Naive thymus-derived CD4-positive, alpha-beta T cell (primary cell): Measurements from ENCODE around the gene RHPN2. TPM values are rescaled to one million over a fixed set of nuclear protein-coding genes. Genes with fewer than 3 reads are reported as not detected.

ENCODE experiments used
- ATAC-seq: fragments of 150-1000 bp; cut with Tn5 transposase; 2 replicates; pipeline ENCODE4 v1.10.0; 2021; ENCODE audit warnings: mild to moderate bottlenecking, moderate library complexity
- CTCF ChIA-PET: fragments of 350-600 bp; sonication (Branson Sonifier 250); formaldehyde crosslinking; loops from one replicate; lab custom pipeline; 2021; ENCODE audit warnings: antibody characterized with exemption; lab: Charles Lee
- POLR2A ChIA-PET: fragments of 350-600 bp; sonication (Branson Sonifier 250); formaldehyde crosslinking; loops from one replicate; lab custom pipeline; 2021; ENCODE audit warnings: antibody characterized with exemption, inconsistent platforms; lab: Charles Lee
- DNase-seq, 9 donors: peaks; one replicate each; pipeline versions ENCODE4 v3.0.0 to v3.0.0-alpha.2; 2020 to 2022; ENCODE audit warnings: mixed read lengths in 1 of 9
- H3K27ac ChIP-seq: one replicate; pipeline ENCODE4 v1.7.0; 2013; ENCODE audit warnings: mild to moderate bottlenecking, low read depth, low read length, moderate library complexity
- H3K27me3 ChIP-seq, 2 donors: one replicate each; pipeline ENCODE4 v1.7.0; 2013; ENCODE audit warnings: low read length in 2 of 2, mild to moderate bottlenecking in 2 of 2, moderate library complexity in 2 of 2; ENCODE audit not compliant: control insufficient read depth in 2 of 2, insufficient read depth in 2 of 2
- H3K36me3 ChIP-seq, 3 experiments: 1 replicate in 2 of 3; 2 replicates in 1 of 3; pipeline ENCODE4 v1.7.0; 2013; ENCODE audit warnings: low read length in 3 of 3, mild to moderate bottlenecking in 3 of 3, moderate library complexity in 1 of 3; ENCODE audit not compliant: insufficient read depth in 3 of 3, control insufficient read depth in 2 of 3
- H3K4me1 ChIP-seq, 2 donors: one replicate each; pipeline ENCODE4 v1.7.0; 2013; ENCODE audit warnings: low read length in 2 of 2, mild to moderate bottlenecking in 2 of 2, moderate library complexity in 1 of 2; ENCODE audit not compliant: control insufficient read depth in 2 of 2, insufficient read depth in 2 of 2
- H3K4me3 ChIP-seq: 2 replicates; pipeline ENCODE4 v1.7.0; 2013; ENCODE audit warnings: mild to moderate bottlenecking, low read length
- H3K9me3 ChIP-seq, 3 experiments: 1 replicate in 2 of 3; 2 replicates in 1 of 3; pipeline ENCODE4 v1.7.0; 2013; ENCODE audit warnings: low read length in 3 of 3; ENCODE audit not compliant: control insufficient read depth in 2 of 3
- H3K27ac Mint-ChIP-seq, 9 donors: one replicate each; pipeline ENCODE4 v1.8.0; 2020 to 2022; ENCODE audit warnings: mixed read lengths in 9 of 9, mild to moderate bottlenecking in 8 of 9, moderate library complexity in 5 of 9, inconsistent platforms in 2 of 9
- H3K27me3 Mint-ChIP-seq, 5 donors: one replicate each; pipeline ENCODE4 v1.8.0; 2021 to 2022; ENCODE audit warnings: mixed read lengths in 5 of 5, mild to moderate bottlenecking in 1 of 5
- H3K36me3 Mint-ChIP-seq, 5 donors: one replicate each; pipeline ENCODE4 v1.8.0; 2020 to 2022; ENCODE audit warnings: mixed read lengths in 5 of 5, mild to moderate bottlenecking in 3 of 5, inconsistent platforms in 1 of 5
- H3K4me1 Mint-ChIP-seq, 7 donors: one replicate each; pipeline ENCODE4 v1.8.0; 2020 to 2022; ENCODE audit warnings: mixed read lengths in 7 of 7, mild to moderate bottlenecking in 3 of 7, inconsistent platforms in 1 of 7
- H3K4me3 Mint-ChIP-seq, 10 donors: one replicate each; pipeline ENCODE4 v1.8.0; 2020 to 2022; ENCODE audit warnings: mild to moderate bottlenecking in 10 of 10, mixed read lengths in 10 of 10, moderate library complexity in 6 of 10, inconsistent platforms in 2 of 10
- H3K9me3 Mint-ChIP-seq, 11 donors: one replicate each; pipeline ENCODE4 v1.8.0; 2020 to 2022; ENCODE audit warnings: mixed read lengths in 11 of 11, mild to moderate bottlenecking in 4 of 11, inconsistent platforms in 1 of 11, moderate library complexity in 1 of 11
- intact Hi-C, 2 donors: fragments of 100-400 bp; cut with micrococcal nuclease; formaldehyde crosslinking; loops; one replicate each; pipeline ENCODE4 v1.15.1; 2023
- polyA plus RNA-seq, 2 donors: library from polyadenylated mRNA; unstranded; fragments of 300-500 nt; fragmentation: Illumina TruSeq; gene quantifications; one replicate each; pipeline ENCODE4 v1.2.3, GENCODE V29; 2021
- total RNA-seq, 6 experiments: library from RNA in 5 of 6; stranded (reverse) in 5 of 6; gene quantifications; 1 replicate in 5 of 6; 2 replicates in 1 of 6; pipeline ENCODE4 v1.2.3 and lab custom pipeline; 2021 to 2026

Gene RHPN2
- total RNA-seq (under 1 TPM in 3 of 5 experiments, not detected in 2; 0.16 to 0.58 (median 0.34) TPM), polyA plus RNA-seq (1 to 10 TPM in 1 of 2 donors, under 1 TPM in 1; 0.21 to 2.6 TPM), total RNA-seq (lab: John Stamatoyannopoulos, UW) (2.0 reads per million, percentile 9 among the genes with 10 or more reads in this experiment)

DNA sequence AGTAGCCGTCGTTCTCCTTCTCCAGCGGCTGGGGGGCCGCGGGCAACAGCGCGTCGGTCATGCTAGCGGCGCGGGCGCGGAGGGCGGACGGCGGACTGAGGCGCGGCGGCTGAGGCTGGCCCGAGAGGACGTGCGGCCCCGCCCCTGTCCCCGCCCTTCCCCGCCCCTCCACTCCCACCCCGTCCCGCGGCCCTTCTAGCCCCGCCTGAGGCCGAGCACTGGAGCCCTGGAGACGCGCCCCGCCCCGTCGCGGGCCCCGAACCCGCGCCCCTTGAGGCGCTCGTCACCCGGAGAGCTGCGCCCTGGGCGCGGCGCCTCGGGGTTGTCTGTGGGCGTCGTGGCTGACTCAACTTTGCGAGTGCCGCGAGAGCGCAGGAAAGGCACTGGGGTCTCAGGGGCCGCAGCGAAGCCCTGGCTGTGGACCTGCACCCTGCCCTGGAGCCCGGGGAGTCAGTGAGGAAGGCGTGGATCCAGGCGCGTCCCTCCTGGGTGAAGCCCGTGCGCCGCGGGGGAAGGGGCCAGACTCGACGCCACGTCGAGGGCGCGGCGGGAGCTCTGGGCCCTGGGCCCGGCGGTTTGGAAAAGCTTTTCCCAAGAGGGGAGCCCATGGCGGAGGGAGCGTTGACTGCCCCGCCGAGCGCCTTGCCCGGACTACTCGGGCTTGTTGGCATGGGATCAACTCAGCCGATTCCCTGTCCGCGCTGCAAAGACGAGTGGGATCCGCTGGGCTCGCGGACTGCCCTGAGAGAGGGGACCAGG, at the start of gene RHPN2:
Gene RHPN2, minus strand, starts transcription at position 97 of the 759 bp plus-strand sequence. Its CDS starts 36 bp downstream, at position 61.
- DNase-seq (peak in 6 of 9 donors; percentile 5 to 72 (median 12)), ATAC-seq (peak; percentile 75)
- ChIA-PET POLR2A (no interaction called here), CTCF (no interaction called here)
- Mint-ChIP-seq H3K9me3 (no peaks in the 10 kb centered on the region), H3K27ac (no peak within 1 kb of the TSS), H3K27me3 (peaks cover 26 to 38% (median 28%) of the 10 kb centered on the region in 5 donors), H3K4me1 (peaks cover 0 to 13% (median 2%) of the 10 kb centered on the region in 7 donors), H3K36me3 (no peaks in the 10 kb centered on the region), H3K4me3 (peak within 1 kb of the TSS; percentile 36 to 80 (median 64))
- no peaks in the 10 kb centered on the region for H3K36me3 ChIP-seq
- H3K27me3 ChIP-seq: no peaks in the 10 kb centered on the region
- intact Hi-C loops: no loop called here
- H3K27ac ChIP-seq: no peak within 1 kb of the TSS
- H3K4me1 ChIP-seq: no peaks in the 10 kb centered on the region
- no peak within 1 kb of the TSS for H3K4me3 ChIP-seq
- no peaks in the 10 kb centered on the region for H3K9me3 ChIP-seq

DNA sequence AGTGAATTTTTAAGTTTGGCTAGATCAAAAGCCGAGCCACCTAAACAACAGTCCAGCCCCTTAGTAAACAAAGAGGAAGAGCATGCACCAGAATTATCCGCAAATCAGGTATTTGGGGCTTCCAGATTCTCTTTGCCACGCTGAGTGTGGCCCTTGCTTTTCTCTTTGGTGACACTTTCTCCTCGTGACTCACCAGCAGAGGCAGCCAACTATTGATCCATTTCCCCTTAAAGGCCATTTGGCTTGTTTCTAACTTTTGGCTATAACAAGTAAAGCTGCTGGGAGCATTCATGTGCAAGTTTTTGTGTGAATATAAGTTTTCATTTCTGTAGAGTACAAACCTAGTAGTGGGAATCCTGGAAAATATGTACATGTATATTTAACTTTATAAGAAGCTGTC, 49.6 kb upstream of the RHPN2 start:
- Histone ChIP-seq H3K4me1 (no peaks in the 10 kb centered on the region), H3K9me3 (no peaks in the 10 kb centered on the region), H3K4me3 (no peak overlapping the region), H3K27ac (no peak overlapping the region), H3K36me3 (peaks cover 6 to 84% (median 14%) of the 10 kb centered on the region in 3 experiments), H3K27me3 (no peaks in the 10 kb centered on the region)
- intact Hi-C loops: no loop called here
- Mint-ChIP-seq H3K9me3 (no peaks in the 10 kb centered on the region), H3K27ac (peak overlapping the region in 1 of 9 donors; percentile 22), H3K36me3 (peaks cover 18 to 59% (median 43%) of the 10 kb centered on the region in 5 donors), H3K4me1 (no peaks in the 10 kb centered on the region), H3K4me3 (no peak overlapping the region), H3K27me3 (no peaks in the 10 kb centered on the region)
- CTCF ChIA-PET: no interaction called here
- no peak for DNase-seq
- POLR2A ChIA-PET: no interaction called here
- no peak for ATAC-seq

DNA sequence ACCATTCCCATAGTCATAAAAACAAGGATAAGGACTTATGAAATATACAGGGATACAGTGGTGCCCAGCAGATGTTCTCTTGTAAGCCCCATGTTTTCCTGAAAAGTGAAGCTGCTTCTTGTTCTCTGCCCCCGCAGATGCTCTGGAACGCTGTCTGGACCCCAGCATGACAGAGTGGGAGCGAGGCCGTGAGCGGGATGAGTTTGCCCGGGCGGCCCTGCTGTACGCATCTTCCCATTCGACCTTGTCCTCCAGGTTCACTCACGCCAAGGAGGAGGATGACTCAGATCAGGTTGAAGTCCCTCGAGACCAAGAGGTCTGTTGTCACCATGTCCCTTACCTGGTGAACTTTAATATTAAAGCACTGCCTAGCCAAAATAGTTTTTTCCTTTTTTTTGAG, 46.9 kb upstream of the RHPN2 start:
- Mint-ChIP-seq H3K36me3 (peaks cover 16 to 54% (median 28%) of the 10 kb centered on the region in 5 donors), H3K27ac (no peak overlapping the region), H3K4me1 (peaks cover 0 to 1% (median 0%) of the 10 kb centered on the region in 7 donors), H3K27me3 (no peaks in the 10 kb centered on the region), H3K4me3 (no peak overlapping the region), H3K9me3 (no peaks in the 10 kb centered on the region)
- H3K9me3 ChIP-seq: no peaks in the 10 kb centered on the region
- H3K4me3 ChIP-seq: no peak overlapping the region
- DNase-seq: no peak
- H3K27ac ChIP-seq: no peak overlapping the region
- CTCF ChIA-PET: no interaction called here
- H3K36me3 ChIP-seq: peaks cover 0 to 84% (median 16%) of the 10 kb centered on the region in 3 experiments
- POLR2A ChIA-PET: no interaction called here
- no peaks in the 10 kb centered on the region for H3K4me1 ChIP-seq
- H3K27me3 ChIP-seq: no peaks in the 10 kb centered on the region
- intact Hi-C loops: no loop called here
- no peak for ATAC-seq

DNA sequence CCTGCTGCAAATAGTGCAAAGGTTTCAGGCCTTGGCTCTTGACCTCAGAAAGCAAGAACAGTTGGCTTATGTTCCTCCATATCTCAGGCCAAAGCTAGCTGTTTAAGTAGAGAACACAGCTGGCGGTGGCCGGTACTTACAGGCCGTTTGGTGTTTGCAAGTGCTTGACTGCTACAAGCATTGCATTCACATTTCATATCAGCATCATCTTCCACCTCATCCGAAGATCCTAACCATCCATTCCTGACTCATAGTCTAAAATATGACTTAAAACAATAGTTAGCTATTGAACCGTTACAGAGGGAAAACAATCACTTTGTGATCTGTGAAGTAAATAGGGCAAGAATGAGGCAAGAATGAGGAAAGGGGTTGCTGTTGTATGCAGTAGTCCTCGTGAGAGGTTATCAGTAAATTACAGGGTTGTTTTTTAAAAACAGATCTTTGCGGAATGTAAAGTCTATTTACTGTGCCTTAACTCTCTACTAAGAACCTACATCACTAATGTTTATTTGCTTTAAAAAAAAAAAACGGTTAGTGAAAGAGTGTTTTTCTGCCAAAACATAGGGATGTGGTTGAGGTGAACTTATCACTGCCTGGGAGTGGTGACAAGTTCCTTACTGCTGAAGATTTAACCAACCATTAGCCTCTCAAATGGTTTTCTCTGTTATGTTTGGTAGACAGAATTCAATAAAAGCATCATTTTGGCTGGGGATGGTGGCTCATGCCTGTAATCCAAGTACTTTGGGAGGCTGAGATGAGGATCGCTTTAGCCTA, 45.6 kb upstream of the RHPN2 start:
- POLR2A ChIA-PET: no interaction called here
- H3K36me3 Mint-ChIP-seq: peaks cover 15 to 49% (median 22%) of the 10 kb centered on the region in 5 donors

GRCh38 chr19:33108161-33108560, 43.5 kb upstream of the RHPN2 start:
- peaks cover 0 to 5% (median 0%) of the 10 kb centered on the region in 7 donors for H3K4me1 Mint-ChIP-seq
- intact Hi-C loops: no loop called here
- CTCF ChIA-PET: no interaction called here

More for the DNA sequence above, 45.6 kb upstream of the RHPN2 start:
- Histone ChIP-seq H3K27ac (no peak overlapping the region), H3K9me3 (no peaks in the 10 kb centered on the region), H3K4me1 (no peaks in the 10 kb centered on the region), H3K27me3 (no peaks in the 10 kb centered on the region), H3K36me3 (peaks cover 0 to 78% (median 15%) of the 10 kb centered on the region in 3 experiments), H3K4me3 (no peak overlapping the region)
- DNase-seq (no peak), ATAC-seq (no peak)
- no peaks in the 10 kb centered on the region for H3K9me3 Mint-ChIP-seq
- H3K4me3 Mint-ChIP-seq: no peak overlapping the region
- CTCF ChIA-PET: no interaction called here
- peaks cover 0 to 1% (median 0%) of the 10 kb centered on the region in 7 donors for H3K4me1 Mint-ChIP-seq
- intact Hi-C loops: no loop called here
- H3K27me3 Mint-ChIP-seq: no peaks in the 10 kb centered on the region
- H3K27ac Mint-ChIP-seq: no peak overlapping the region

DNA sequence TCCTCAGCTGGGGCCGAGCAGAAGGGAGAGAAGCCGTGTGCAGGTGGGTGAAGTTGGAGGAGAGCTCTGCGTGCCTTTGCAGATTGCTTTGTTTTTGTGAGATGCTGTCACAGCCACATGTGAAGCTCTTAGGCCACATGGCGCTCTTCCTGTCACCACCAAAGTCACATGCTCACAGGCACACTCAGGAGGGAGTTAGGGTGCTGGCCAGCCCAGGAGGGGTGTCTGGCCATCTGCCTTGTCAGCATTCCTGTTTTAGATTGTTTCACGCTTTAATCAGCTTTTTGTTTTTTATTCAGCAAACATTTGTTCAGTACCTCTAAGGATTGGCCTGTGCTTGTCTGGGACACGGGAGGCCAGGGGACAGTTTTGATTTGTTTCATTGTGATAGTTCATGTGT, 38.2 kb upstream of the RHPN2 start:
- DNase-seq: no peak
- no peaks in the 10 kb centered on the region for H3K27me3 ChIP-seq
- Mint-ChIP-seq H3K27ac (no peak overlapping the region), H3K9me3 (no peaks in the 10 kb centered on the region), H3K36me3 (peaks cover 5 to 51% (median 11%) of the 10 kb centered on the region in 5 donors), H3K4me1 (peaks cover 0 to 4% (median 0%) of the 10 kb centered on the region in 7 donors), H3K4me3 (no peak overlapping the region), H3K27me3 (no peaks in the 10 kb centered on the region)
- intact Hi-C loops: no loop called here
- H3K36me3 ChIP-seq: peaks cover 13 to 72% (median 22%) of the 10 kb centered on the region in 3 experiments
- no peak for ATAC-seq
- ChIA-PET CTCF (interaction anchor here (0.5 kb wide), 1 partner anchor 128 kb away, joined by 5 read pairs; no protein-coding TSS in a partner anchor), POLR2A (no interaction called here)
- no peaks in the 10 kb centered on the region for H3K4me1 ChIP-seq
- H3K9me3 ChIP-seq: no peaks in the 10 kb centered on the region
- no peak overlapping the region for H3K27ac ChIP-seq
- no peak overlapping the region for H3K4me3 ChIP-seq

More at GRCh38 chr19:33108161-33108560, 43.5 kb upstream of the RHPN2 start:
- Histone ChIP-seq H3K4me3 (no peak overlapping the region), H3K36me3 (peaks cover 7 to 78% (median 7%) of the 10 kb centered on the region in 3 experiments), H3K4me1 (no peaks in the 10 kb centered on the region), H3K27me3 (no peaks in the 10 kb centered on the region), H3K9me3 (no peaks in the 10 kb centered on the region), H3K27ac (no peak overlapping the region)
- DNase-seq: no peak
- no peak for ATAC-seq
- Mint-ChIP-seq H3K36me3 (peaks cover 8 to 45% (median 17%) of the 10 kb centered on the region in 5 donors), H3K27me3 (no peaks in the 10 kb centered on the region), H3K27ac (peak overlapping the region in 1 of 9 donors; percentile 41), H3K4me3 (no peak overlapping the region), H3K9me3 (no peaks in the 10 kb centered on the region)
- POLR2A ChIA-PET: no interaction called here
